NCI-H510A (cell line): Measurements from ENCODE around the gene ALG9.

ENCODE experiments used
- DNase-seq: peaks from one replicate; lab custom pipeline; 2025; lab: John Stamatoyannopoulos, UW

ALG9 gene

GRCh38 chr11:111765320-111765983 is 105.9 kb downstream of the ALG9 start:
- DNase-seq = no peak

- no peak for DNase-seq
Measured at GRCh38 chr11:111764621-111765020, 106.8 kb downstream of the ALG9 start.

- DNase-seq = no peak
Measured at GRCh38 chr11:111762981-111763643, 108.3 kb downstream of the ALG9 start.

GRCh38 chr11:111762526-111762925 is 108.9 kb downstream of the ALG9 start:
- no peak for DNase-seq

- no peak for DNase-seq
Measured at GRCh38 chr11:111761036-111761435, 110.3 kb downstream of the ALG9 start.

GRCh38 chr11:111759778-111760407 is 111.5 kb downstream of the ALG9 start:
- DNase-seq = no peak

- DNase-seq = no peak
Measured at GRCh38 chr11:111759376-111759775, 112.0 kb downstream of the ALG9 start.

- DNase-seq = no peak
Measured at GRCh38 chr11:111756097-111756496, 115.3 kb downstream of the ALG9 start.

- no peak for DNase-seq
Measured at GRCh38 chr11:111749646-111750045, 121.7 kb downstream of the ALG9 start.

GRCh38 chr11:111748035-111748804 is 123.2 kb downstream of the ALG9 start:
- no peak for DNase-seq

GRCh38 chr11:111745719-111746504 is 125.5 kb downstream of the ALG9 start:
- DNase-seq = no peak

- no peak for DNase-seq
Measured at GRCh38 chr11:111743700-111744099, 127.7 kb downstream of the ALG9 start.

- DNase-seq = no peak
Measured at GRCh38 chr11:111741751-111742150, 129.6 kb downstream of the ALG9 start.

- DNase-seq = no peak
Measured at GRCh38 chr11:111739299-111739698, 132.1 kb downstream of the ALG9 start.

GRCh38 chr11:111737444-111738210 is 133.8 kb downstream of the ALG9 start:
- DNase-seq = no peak

- DNase-seq = no peak
Measured at GRCh38 chr11:111736621-111737443, 134.5 kb downstream of the ALG9 start.
